Spleen (tissue), 11 donors: ENCODE results near the gene APEX1. TPM values are rescaled to one million over a fixed set of nuclear protein-coding genes. Genes with fewer than 3 reads are reported as not detected.

Source experiments
- DNase-seq: peaks from one replicate; pipeline ENCODE4 v3.0.0-alpha.2; 2020
- H3K27ac ChIP-seq, 8 donors: fragments of 200-600 bp; sonication (generic) in 7 of 8; 1 replicate in 4 of 8; 2 replicates in 4 of 8; pipeline versions ENCODE4 v1.5.0 to v1.8.0; 2016 to 2021; ENCODE audit warnings: inconsistent platforms in 4 of 8, mild to moderate bottlenecking in 4 of 8, moderate library complexity in 1 of 8
- H3K27me3 ChIP-seq, 7 donors: fragments of 200-600 bp; sonication (generic) in 6 of 7; replicated peaks in 1 of 7; 1 replicate in 4 of 7; 2 replicates in 3 of 7; pipeline versions ENCODE4 v1.5.0 to v1.8.0; 2016 to 2021; ENCODE audit warnings: inconsistent platforms in 3 of 7, mild to moderate bottlenecking in 1 of 7
- H3K36me3 ChIP-seq, 6 donors: fragments of 200-600 bp; sonication (generic) in 5 of 6; 1 replicate in 4 of 6; 2 replicates in 2 of 6; pipeline versions ENCODE4 v1.5.0 to v1.8.0; 2016 to 2021; ENCODE audit warnings: inconsistent platforms in 2 of 6
- H3K4me1 ChIP-seq, 6 donors: fragments of 200-600 bp; sonication (generic) in 5 of 6; 1 replicate in 3 of 6; 2 replicates in 3 of 6; pipeline versions ENCODE4 v1.5.0 to v1.8.0; 2016 to 2021; ENCODE audit warnings: inconsistent platforms in 3 of 6
- H3K4me3 ChIP-seq, 8 donors: fragments of 200-600 bp; sonication (generic) in 7 of 8; 1 replicate in 4 of 8; 2 replicates in 4 of 8; pipeline versions ENCODE4 v1.5.0 to v1.8.0; 2016 to 2021; ENCODE audit warnings: inconsistent platforms in 4 of 8, mild to moderate bottlenecking in 4 of 8, moderate library complexity in 2 of 8
- H3K9me3 ChIP-seq, 8 donors: fragments of 200-600 bp; sonication (generic) in 7 of 8; 1 replicate in 4 of 8; 2 replicates in 4 of 8; pipeline versions ENCODE4 v1.5.0 to v1.8.0; 2016 to 2021; ENCODE audit warnings: inconsistent platforms in 4 of 8
- CTCF ChIP-seq, 11 experiments: fragments of 200-600 bp in 7 of 11; fragments of 450-650 bp in 4 of 11; sonication (generic) in 4 of 11; IDR thresholded peaks in 8 of 11; conservative IDR thresholded peaks in 3 of 11; 1 replicate in 7 of 11; 2 replicates in 4 of 11; pipeline versions ENCODE4 v1.4.0 to v1.8.0; 2016 to 2021; ENCODE audit warnings: antibody characterized with exemption in 11 of 11, inconsistent platforms in 4 of 11, mild to moderate bottlenecking in 1 of 11
- POLR2A ChIP-seq, 3 donors: fragments of 450-650 bp; IDR thresholded peaks; one replicate each; pipeline ENCODE4 v1.5.1; 2017; ENCODE audit warnings: antibody characterized with exemption in 3 of 3, mild to moderate bottlenecking in 1 of 3
- POLR2AphosphoS5 ChIP-seq, 3 donors: sonication (generic); formaldehyde crosslinking; IDR thresholded peaks; one replicate each; pipeline ENCODE4 v1.5.1; 2017; ENCODE audit warnings: antibody characterized with exemption in 3 of 3
- WGBS, 5 donors: extraction: QIAGEN DNeasy Blood & Tissue Kit in 3 of 5; methylation state at CpG; one replicate each; pipeline versions ENCODE4 v1.1.5 to v1.1.7; 2013 to 2018; 5-methylcytosine and 5-hydroxymethylcytosine counted together
- intact Hi-C: fragments of 100-400 bp; cut with DNase I; formaldehyde crosslinking; loops from one replicate; pipeline ENCODE4 v1.15.0; 2023; ENCODE audit warnings: low total_unique reads
- polyA plus RNA-seq, 3 donors: library from polyadenylated mRNA; stranded (reverse); fragments of 200-250 nt; gene quantifications; one replicate each; pipeline ENCODE4 v1.2.1, GENCODE V29; 2013
- total RNA-seq, 7 donors: library from RNA; depleted of rRNA in 3 of 7; stranded (reverse); fragments of >200 nt in 3 of 7; fragmentation: NEBNext Ultra II Directional in 4 of 7; extraction: Animal tissue kit (Norgen Biotek cat#: 25700) in 4 of 7; gene quantifications; one replicate each; pipeline versions ENCODE4 v1.1.0 to v1.2.1, GENCODE V29; 2016 to 2021
- donor health status: healthy with polysubstance abuse.
- donor health status: DM: no; HTN: no; CAD: no; lungs with moderate emphysema.
- donor health status: DM: no; HTN: no; CAD: no.
- donor health status: Bipolar disorder and iron deficiency.
- donor health status: healthy.
- donor health status: DM: no; HTN: no; CAD: no.
- donor health status: DM: yes; HTN: yes; CAD: no.

The APEX1 gene
- total and polyA plus RNA-seq, 10 donors, result 89.4 to 153 (median 115) TPM

GRCh38 chr14:20487396-20487725 lies 32.3 kb downstream of the APEX1 start:
- no peak overlapping the region for H3K4me3 ChIP-seq
- no peaks in the 10 kb centered on the region for H3K36me3 ChIP-seq
- intact Hi-C loops, result no loop called here
- peak overlapping the region in 1 of 8 donors; percentile 11 for H3K27ac ChIP-seq
- DNase-seq, result no peak
- no peaks in the 10 kb centered on the region for H3K27me3 ChIP-seq
- TF ChIP-seq POLR2A (IDR thresholded peaks at IDR 0.05) (no peak), CTCF (IDR thresholded peaks at IDR 0.05 in 8 of 11, conservative IDR thresholded peaks at IDR 0.05 in 3 of 11) (no peak), POLR2AphosphoS5 (IDR thresholded peaks at IDR 0.05) (no peak)
- H3K4me1 ChIP-seq, result peaks cover 20 to 59% (median 43%) of the 10 kb centered on the region in 6 donors
- H3K9me3 ChIP-seq, result no peaks in the 10 kb centered on the region

- no peak for DNase-seq
- no peaks in the 10 kb centered on the region for H3K36me3 ChIP-seq
- TF ChIP-seq POLR2AphosphoS5 (IDR thresholded peaks at IDR 0.05) (no peak), POLR2A (IDR thresholded peaks at IDR 0.05) (no peak), CTCF (IDR thresholded peaks at IDR 0.05 in 8 of 11, conservative IDR thresholded peaks at IDR 0.05 in 3 of 11) (no peak)
- WGBS, 5 donors, result 36 to 49% (median 42%) methylated on average over 6 of the region's 6 CpGs
- H3K9me3 ChIP-seq, result no peaks in the 10 kb centered on the region
- H3K4me1 ChIP-seq, result peaks cover 22 to 77% (median 54%) of the 10 kb centered on the region in 6 donors
- no peaks in the 10 kb centered on the region for H3K27me3 ChIP-seq
- intact Hi-C loops, result no loop called here
- H3K4me3 ChIP-seq, result peak overlapping the region in 1 of 8 donors; percentile 39
- H3K27ac ChIP-seq, result peak overlapping the region in 5 of 8 donors; percentile 29 to 68 (median 45)
Measured at GRCh38 chr14:20489093-20489994, 34.3 kb downstream of the APEX1 start.

GRCh38 chr14:20490563-20490962 lies 35.5 kb downstream of the APEX1 start:
- TF ChIP-seq POLR2AphosphoS5 (IDR thresholded peaks at IDR 0.05) (no peak), CTCF (IDR thresholded peaks at IDR 0.05 in 8 of 11, conservative IDR thresholded peaks at IDR 0.05 in 3 of 11) (no peak), POLR2A (IDR thresholded peaks at IDR 0.05) (no peak)
- H3K27ac ChIP-seq, result peak overlapping the region in 5 of 8 donors; percentile 29 to 68 (median 53)
- DNase-seq, result no peak
- intact Hi-C loops, result no loop called here
- H3K36me3 ChIP-seq, result no peaks in the 10 kb centered on the region
- 23 to 42% (median 32%) methylated on average over 6 of the region's 6 CpGs for WGBS, 5 donors
- peak overlapping the region in 1 of 8 donors; percentile 39 for H3K4me3 ChIP-seq
- no peaks in the 10 kb centered on the region for H3K9me3 ChIP-seq
- no peaks in the 10 kb centered on the region for H3K27me3 ChIP-seq
- peaks cover 22 to 86% (median 54%) of the 10 kb centered on the region in 6 donors for H3K4me1 ChIP-seq

- WGBS, 5 donors, result 91 to 97% (median 94%) methylated on average over 4 of the region's 4 CpGs
- Histone ChIP-seq H3K27me3 (no peaks in the 10 kb centered on the region), H3K27ac (peak overlapping the region in 1 of 8 donors; percentile 68), H3K4me1 (peaks cover 17 to 75% (median 46%) of the 10 kb centered on the region in 6 donors), H3K9me3 (no peaks in the 10 kb centered on the region), H3K36me3 (no peaks in the 10 kb centered on the region), H3K4me3 (no peak overlapping the region)
- no peak for DNase-seq
- no peak for TF ChIP-seq POLR2AphosphoS5 (IDR thresholded peaks at IDR 0.05)
- no peak for TF ChIP-seq CTCF (IDR thresholded peaks at IDR 0.05 in 8 of 11, conservative IDR thresholded peaks at IDR 0.05 in 3 of 11)
- no peak for TF ChIP-seq POLR2A (IDR thresholded peaks at IDR 0.05)
- intact Hi-C loops, result no loop called here
Measured at GRCh38 chr14:20492486-20492885, 37.5 kb downstream of the APEX1 start.
